ENCODE data around the gene IFIT1. TPM values are rescaled to one million over a fixed set of nuclear protein-coding genes. Genes with fewer than 3 reads are reported as not detected.

The IFIT1 gene
- total RNA-seq, 5 donors from 2014 or later (not counting 1 experiment from before 2014, with no cell fraction given) = 1.7 to 5.5 (median 3.0) TPM

DNA sequence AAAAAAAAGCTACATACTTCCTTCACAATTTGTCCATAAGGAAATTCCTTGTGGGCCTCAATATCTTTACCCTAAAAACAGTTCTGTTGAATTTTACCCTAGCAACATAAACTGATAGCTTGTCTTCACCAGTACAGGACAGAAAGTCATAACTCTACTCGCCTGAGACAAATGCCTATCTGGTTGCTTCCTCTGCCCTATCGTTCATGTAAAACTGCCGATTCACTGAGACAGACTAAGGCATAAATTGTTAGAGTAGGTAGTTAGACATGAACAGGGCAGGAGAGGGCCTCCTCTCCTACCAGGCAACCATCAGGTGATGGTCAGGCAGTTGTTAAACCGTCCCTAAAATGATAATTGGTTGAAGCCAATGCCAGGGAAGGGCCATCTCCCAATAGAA is 39.6 kb upstream of the IFIT1 start:
- no peaks in the 10 kb centered on the region for H3K9me3 Mint-ChIP-seq
- DNase-seq (no peak), ATAC-seq (replicated peaks in 1 of 4) (no peak)
- peaks cover 0 to 2% of the 10 kb centered on the region in 2 experiments for H3K27me3 ChIP-seq (replicated peaks in 1 of 2; ENCODE audit: control insufficient read depth in 2 of 2, extremely low read depth in 1 of 2, insufficient read depth in 2 of 2, low read length in 1 of 2)
- no peak overlapping the region for H3K27ac Mint-ChIP-seq
- ChIA-PET POLR2A (interaction anchor here (0.5 to 0.6 kb wide), 2 partner anchors 116 to 534 kb away, joined by 3 to 4 read pairs; no protein-coding TSS in a partner anchor), CTCF (interaction anchor here (0.6 kb wide), 2 partner anchors 17 to 59 kb away, joined by 3 read pairs; no protein-coding TSS in a partner anchor)
- H3K4me1 ChIP-seq (ENCODE audit: control insufficient read depth in 1 of 2, extremely low read depth in 1 of 2, insufficient read depth in 2 of 2, low read length in 2 of 2) = no peaks in the 10 kb centered on the region
- H3K9me3 ChIP-seq = no peaks in the 10 kb centered on the region
- no CpG with 5 or more reads among the region's 4 CpGs for WGBS (ENCODE audit: insufficient coverage)
- peaks cover 2 to 5% of the 10 kb centered on the region in 2 donors for H3K27me3 Mint-ChIP-seq
- no peak overlapping the region for H3K4me3 ChIP-seq (ENCODE audit: control insufficient read depth in 1 of 2, extremely low read depth in 1 of 2, low read length in 1 of 2)
- peaks cover 8% of the 10 kb centered on the region for H3K36me3 Mint-ChIP-seq
- peaks cover 5 to 29% (median 16%) of the 10 kb centered on the region in 3 donors for H3K4me1 Mint-ChIP-seq
- H3K27ac ChIP-seq (ENCODE audit: low read length) = no peak overlapping the region
- no peaks in the 10 kb centered on the region for H3K36me3 ChIP-seq (ENCODE audit: control insufficient read depth in 2 of 2, extremely low read depth in 1 of 2, insufficient read depth in 1 of 2, low read length in 1 of 2)
- H3K4me3 Mint-ChIP-seq = no peak overlapping the region

DNA sequence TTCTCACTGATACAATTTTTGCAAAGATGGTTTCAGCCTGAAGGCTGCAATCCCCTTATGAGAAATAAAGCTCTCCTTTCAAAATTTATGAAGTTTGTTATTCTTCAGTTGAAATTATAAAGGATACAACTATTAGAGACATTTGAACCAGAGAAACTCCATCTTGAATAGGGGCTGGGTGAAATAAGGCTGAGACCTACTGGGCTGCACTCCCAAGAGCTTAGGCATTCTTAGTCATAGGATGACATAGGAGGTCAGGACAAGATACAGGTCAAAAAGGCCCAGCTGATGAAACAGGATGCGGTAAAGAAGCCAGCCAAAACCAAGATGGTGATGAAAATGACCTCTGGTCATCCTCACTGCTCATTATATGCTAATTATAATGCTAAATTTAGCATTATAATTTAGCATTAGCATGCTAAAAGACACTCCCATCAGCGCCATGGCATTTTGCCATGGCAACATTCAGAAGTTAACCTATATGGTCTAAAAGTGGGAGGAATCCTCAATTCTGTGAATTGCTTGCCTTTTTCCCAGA is 37.0 kb upstream of the IFIT1 start:
- H3K36me3 Mint-ChIP-seq = peaks cover 8% of the 10 kb centered on the region
- WGBS (ENCODE audit: insufficient coverage) = no CpG with 5 or more reads among the region's 2 CpGs
- no peak for DNase-seq
- peaks cover 2 to 5% of the 10 kb centered on the region in 2 donors for H3K27me3 Mint-ChIP-seq
- H3K9me3 Mint-ChIP-seq = no peaks in the 10 kb centered on the region
- Histone ChIP-seq H3K4me1 (ENCODE audit: control insufficient read depth in 1 of 2, extremely low read depth in 1 of 2, insufficient read depth in 2 of 2, low read length in 2 of 2) (no peaks in the 10 kb centered on the region), H3K36me3 (ENCODE audit: control insufficient read depth in 2 of 2, extremely low read depth in 1 of 2, insufficient read depth in 1 of 2, low read length in 1 of 2) (no peaks in the 10 kb centered on the region), H3K9me3 (no peaks in the 10 kb centered on the region), H3K4me3 (ENCODE audit: control insufficient read depth in 1 of 2, extremely low read depth in 1 of 2, low read length in 1 of 2) (no peak overlapping the region), H3K27me3 (replicated peaks in 1 of 2; ENCODE audit: control insufficient read depth in 2 of 2, extremely low read depth in 1 of 2, insufficient read depth in 2 of 2, low read length in 1 of 2) (peaks cover 0 to 2% of the 10 kb centered on the region in 2 experiments), H3K27ac (ENCODE audit: low read length) (no peak overlapping the region)
- no peak overlapping the region for H3K4me3 Mint-ChIP-seq
- no peak overlapping the region for H3K27ac Mint-ChIP-seq
- peaks cover 5 to 18% (median 16%) of the 10 kb centered on the region in 3 donors for H3K4me1 Mint-ChIP-seq
- POLR2A ChIA-PET = interaction anchor here in 1 of 2 donors (0.5 to 0.6 kb wide), 2 partner anchors 14 to 74 kb away, joined by 3 to 7 read pairs; no protein-coding TSS in a partner anchor
- ATAC-seq (replicated peaks in 1 of 4) = no peak
- CTCF ChIA-PET = interaction anchor here (0.5 to 0.7 kb wide), 2 partner anchors 15 to 33 kb away, joined by 3 to 4 read pairs; no protein-coding TSS in a partner anchor

- ATAC-seq (replicated peaks in 1 of 4) = no peak
- Histone ChIP-seq H3K27ac (ENCODE audit: low read length) (no peak overlapping the region), H3K4me1 (ENCODE audit: control insufficient read depth in 1 of 2, extremely low read depth in 1 of 2, insufficient read depth in 2 of 2, low read length in 2 of 2) (no peaks in the 10 kb centered on the region), H3K9me3 (no peaks in the 10 kb centered on the region), H3K27me3 (replicated peaks in 1 of 2; ENCODE audit: control insufficient read depth in 2 of 2, extremely low read depth in 1 of 2, insufficient read depth in 2 of 2, low read length in 1 of 2) (peaks cover 0 to 2% of the 10 kb centered on the region in 2 experiments), H3K4me3 (ENCODE audit: control insufficient read depth in 1 of 2, extremely low read depth in 1 of 2, low read length in 1 of 2) (no peak overlapping the region), H3K36me3 (ENCODE audit: control insufficient read depth in 2 of 2, extremely low read depth in 1 of 2, insufficient read depth in 1 of 2, low read length in 1 of 2) (no peaks in the 10 kb centered on the region)
- CTCF ChIA-PET = interaction anchor here (0.5 to 0.8 kb wide), 2 partner anchors 12 to 432 kb away, joined by 3 to 7 read pairs; no protein-coding TSS in a partner anchor
- DNase-seq = no peak
- Mint-ChIP-seq H3K4me1 (peaks cover 0 to 5% (median 3%) of the 10 kb centered on the region in 3 donors), H3K9me3 (no peaks in the 10 kb centered on the region), H3K27me3 (peaks cover 2 to 8% of the 10 kb centered on the region in 2 donors), H3K27ac (no peak overlapping the region), H3K36me3 (peaks cover 8% of the 10 kb centered on the region), H3K4me3 (no peak overlapping the region)
- no CpG with 5 or more reads among the region's 1 CpG for WGBS (ENCODE audit: insufficient coverage)
- POLR2A ChIA-PET = no interaction called here
Measured at GRCh38 chr10:89357096-89357495, 35.3 kb upstream of the IFIT1 start.

- no peak overlapping the region for H3K27ac ChIP-seq (ENCODE audit: low read length)
- peaks cover 0 to 2% of the 10 kb centered on the region in 2 experiments for H3K27me3 ChIP-seq (replicated peaks in 1 of 2; ENCODE audit: control insufficient read depth in 2 of 2, extremely low read depth in 1 of 2, insufficient read depth in 2 of 2, low read length in 1 of 2)
- Mint-ChIP-seq H3K9me3 (no peaks in the 10 kb centered on the region), H3K27me3 (peaks cover 2 to 7% of the 10 kb centered on the region in 2 donors), H3K27ac (no peak overlapping the region), H3K4me1 (peaks cover under 1 to 8% (median 4%) of the 10 kb centered on the region in 3 donors), H3K4me3 (no peak overlapping the region), H3K36me3 (peaks cover 8% of the 10 kb centered on the region)
- ChIA-PET CTCF (no interaction called here), POLR2A (no interaction called here)
- ATAC-seq (replicated peaks in 1 of 4) (no peak), DNase-seq (no peak)
- H3K4me3 ChIP-seq (ENCODE audit: control insufficient read depth in 1 of 2, extremely low read depth in 1 of 2, low read length in 1 of 2) = no peak overlapping the region
- no peaks in the 10 kb centered on the region for H3K36me3 ChIP-seq (ENCODE audit: control insufficient read depth in 2 of 2, extremely low read depth in 1 of 2, insufficient read depth in 1 of 2, low read length in 1 of 2)
- H3K4me1 ChIP-seq (ENCODE audit: control insufficient read depth in 1 of 2, extremely low read depth in 1 of 2, insufficient read depth in 2 of 2, low read length in 2 of 2) = no peaks in the 10 kb centered on the region
- WGBS (ENCODE audit: insufficient coverage) = no CpG with 5 or more reads among the region's 2 CpGs
- no peaks in the 10 kb centered on the region for H3K9me3 ChIP-seq
Measured at GRCh38 chr10:89357975-89358374, 34.4 kb upstream of the IFIT1 start.

DNA sequence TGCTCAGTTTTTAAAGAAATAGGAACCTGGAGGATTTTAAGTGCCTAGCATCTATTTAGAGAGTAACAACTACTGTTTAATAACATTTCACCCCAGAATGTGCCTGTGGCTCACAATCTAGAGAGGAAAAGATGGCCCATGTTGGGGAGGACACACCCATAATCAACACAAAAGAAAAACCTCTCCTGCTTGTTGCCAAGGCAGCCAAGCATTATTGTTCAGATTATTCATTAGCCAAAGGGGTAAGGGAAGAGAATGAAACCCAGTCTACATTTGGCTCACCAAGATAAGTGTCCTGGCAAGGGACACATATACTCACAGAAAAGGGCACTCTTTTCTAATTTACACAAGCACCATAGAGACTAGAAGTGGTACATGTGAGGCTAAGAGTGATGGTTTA is 32.3 kb upstream of the IFIT1 start:
- Mint-ChIP-seq H3K9me3 (no peaks in the 10 kb centered on the region), H3K4me1 (peaks cover 11 to 21% (median 20%) of the 10 kb centered on the region in 3 donors), H3K27me3 (peaks cover 0 to 3% of the 10 kb centered on the region in 2 donors), H3K36me3 (no peaks in the 10 kb centered on the region), H3K4me3 (no peak overlapping the region), H3K27ac (no peak overlapping the region)
- CTCF ChIA-PET = no interaction called here
- no peak overlapping the region for H3K4me3 ChIP-seq (ENCODE audit: control insufficient read depth in 1 of 2, extremely low read depth in 1 of 2, low read length in 1 of 2)
- H3K4me1 ChIP-seq (ENCODE audit: control insufficient read depth in 1 of 2, extremely low read depth in 1 of 2, insufficient read depth in 2 of 2, low read length in 2 of 2) = peaks cover 0 to 2% of the 10 kb centered on the region in 2 experiments
- H3K9me3 ChIP-seq = no peaks in the 10 kb centered on the region
- H3K27ac ChIP-seq (ENCODE audit: low read length) = no peak overlapping the region
- H3K27me3 ChIP-seq (replicated peaks in 1 of 2; ENCODE audit: control insufficient read depth in 2 of 2, extremely low read depth in 1 of 2, insufficient read depth in 2 of 2, low read length in 1 of 2) = no peaks in the 10 kb centered on the region
- no peaks in the 10 kb centered on the region for H3K36me3 ChIP-seq (ENCODE audit: control insufficient read depth in 2 of 2, extremely low read depth in 1 of 2, insufficient read depth in 1 of 2, low read length in 1 of 2)
- no peak for ATAC-seq (replicated peaks in 1 of 4)
- DNase-seq = no peak
- POLR2A ChIA-PET = no interaction called here

GRCh38 chr10:89362929-89363328 is 29.5 kb upstream of the IFIT1 start:
- Mint-ChIP-seq H3K36me3 (no peaks in the 10 kb centered on the region), H3K4me3 (no peak overlapping the region), H3K27me3 (peaks cover 0 to 3% of the 10 kb centered on the region in 2 donors), H3K4me1 (peaks cover 17 to 28% (median 21%) of the 10 kb centered on the region in 3 donors), H3K9me3 (no peaks in the 10 kb centered on the region), H3K27ac (no peak overlapping the region)
- no peaks in the 10 kb centered on the region for H3K9me3 ChIP-seq
- no peak for DNase-seq
- H3K27me3 ChIP-seq (replicated peaks in 1 of 2; ENCODE audit: control insufficient read depth in 2 of 2, extremely low read depth in 1 of 2, insufficient read depth in 2 of 2, low read length in 1 of 2) = no peaks in the 10 kb centered on the region
- H3K36me3 ChIP-seq (ENCODE audit: control insufficient read depth in 2 of 2, extremely low read depth in 1 of 2, insufficient read depth in 1 of 2, low read length in 1 of 2) = no peaks in the 10 kb centered on the region
- ChIA-PET CTCF (interaction anchor here in 1 of 2 donors (0.6 kb wide), 1 partner anchor 104 kb away, joined by 3 read pairs; no protein-coding TSS in a partner anchor), POLR2A (interaction anchor here in 1 of 2 donors (0.6 kb wide), 1 partner anchor 198 kb away, joined by 5 read pairs; no protein-coding TSS in a partner anchor)
- H3K4me3 ChIP-seq (ENCODE audit: control insufficient read depth in 1 of 2, extremely low read depth in 1 of 2, low read length in 1 of 2) = no peak overlapping the region
- no peak for ATAC-seq (replicated peaks in 1 of 4)
- peaks cover 2 to 6% of the 10 kb centered on the region in 2 experiments for H3K4me1 ChIP-seq (ENCODE audit: control insufficient read depth in 1 of 2, extremely low read depth in 1 of 2, insufficient read depth in 2 of 2, low read length in 2 of 2)
- H3K27ac ChIP-seq (ENCODE audit: low read length) = no peak overlapping the region

Measured in T-cell (primary cell).